ENCODE data around the gene DCUN1D1.
A peak's percentile ranks its signal among the peaks of the same experiment; 100 is the strongest.
"Not testable (repeated sequence)": the region's sequence is repeated elsewhere in the genome, so short reads cannot be mapped to it uniquely, and the experiment has no call there.

DCUN1D1 gene

DNA sequence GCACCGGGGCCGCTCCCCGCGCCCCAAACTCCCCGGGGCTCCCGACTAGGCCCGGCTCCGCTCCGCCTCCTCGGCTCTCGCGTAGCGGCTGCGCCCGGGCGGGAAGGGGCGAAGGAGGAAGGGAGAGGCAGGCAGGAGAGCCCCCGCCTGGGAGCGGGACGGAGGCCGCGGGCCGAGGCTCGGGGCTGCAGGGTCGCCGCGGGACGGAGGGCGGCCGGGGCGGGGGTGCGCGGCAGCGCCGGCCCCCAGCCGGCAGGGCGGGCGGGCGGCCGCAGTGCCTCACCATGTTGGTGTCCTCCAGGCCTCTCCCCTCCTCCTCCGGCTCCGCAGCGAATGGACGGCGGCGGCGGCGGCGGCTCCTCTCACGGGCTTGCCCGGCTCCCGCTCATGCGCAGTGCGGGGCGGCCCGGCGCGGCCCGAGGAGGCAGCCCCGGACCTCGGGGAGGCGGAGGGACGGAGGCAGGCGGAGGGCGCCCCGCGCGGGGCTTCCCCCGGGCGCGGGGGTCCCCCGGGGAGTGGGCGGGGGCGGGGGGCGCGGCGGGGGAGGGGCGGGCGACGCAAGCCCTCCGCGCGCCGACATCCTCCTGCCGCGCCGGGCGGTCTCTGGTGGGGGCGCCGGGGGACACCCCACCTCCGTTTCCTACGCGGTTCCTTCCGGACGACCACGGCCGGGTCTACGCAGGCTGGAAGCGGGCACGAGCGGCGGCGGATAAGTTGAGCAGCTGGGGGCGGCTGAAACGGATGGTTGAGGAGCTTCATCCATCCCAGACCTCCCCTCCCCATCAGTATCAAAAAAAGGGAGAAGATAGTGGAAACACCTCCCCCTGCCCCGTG is at the start of gene DCUN1D1:
DCUN1D1 (minus strand) TSS at position 335 of the 834 bp plus-strand sequence; CDS start at position 286, 49 bp downstream.
- peak; percentile 91 for DNase-seq

DNA sequence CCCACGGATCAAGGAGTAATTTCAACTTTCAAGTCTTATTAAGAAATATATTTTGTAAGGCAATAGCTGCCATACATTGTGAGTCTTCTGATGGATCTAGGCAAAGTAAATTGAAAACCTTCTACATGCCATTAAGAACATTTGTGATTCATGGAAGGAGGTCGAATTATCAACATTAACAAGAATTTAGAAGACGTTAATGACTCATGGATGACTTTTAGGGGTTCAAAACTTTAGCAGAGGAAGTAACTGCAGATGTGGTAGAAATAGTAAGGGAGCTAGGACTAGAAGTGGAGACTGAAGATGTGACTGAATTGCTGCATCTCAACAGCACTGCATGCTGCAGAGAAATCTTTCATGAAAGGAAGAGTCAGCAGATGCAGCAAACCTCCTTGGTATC is 48.1 kb upstream of the DCUN1D1 start:
- DNase-seq: no peak

DNA sequence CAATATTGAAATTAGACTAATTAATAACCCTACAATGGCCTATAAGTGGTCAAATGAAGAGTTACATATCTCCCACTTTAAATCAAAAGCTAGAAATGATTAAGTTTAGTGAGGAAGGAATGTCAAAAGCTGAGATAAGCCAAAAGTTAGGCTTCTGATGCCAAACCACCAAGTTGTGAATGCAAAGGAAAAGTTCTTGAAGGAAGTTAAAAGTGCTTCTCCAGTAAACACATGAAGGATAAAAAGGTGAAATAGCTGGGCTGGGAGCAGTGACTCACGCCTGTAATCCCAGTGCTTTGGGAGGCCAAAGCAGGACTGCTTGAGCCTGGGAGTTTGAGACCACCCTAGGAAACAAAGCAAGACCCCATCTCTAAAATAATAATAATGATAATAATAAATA is 46.9 kb upstream of the DCUN1D1 start:
- no peak for DNase-seq

DNA sequence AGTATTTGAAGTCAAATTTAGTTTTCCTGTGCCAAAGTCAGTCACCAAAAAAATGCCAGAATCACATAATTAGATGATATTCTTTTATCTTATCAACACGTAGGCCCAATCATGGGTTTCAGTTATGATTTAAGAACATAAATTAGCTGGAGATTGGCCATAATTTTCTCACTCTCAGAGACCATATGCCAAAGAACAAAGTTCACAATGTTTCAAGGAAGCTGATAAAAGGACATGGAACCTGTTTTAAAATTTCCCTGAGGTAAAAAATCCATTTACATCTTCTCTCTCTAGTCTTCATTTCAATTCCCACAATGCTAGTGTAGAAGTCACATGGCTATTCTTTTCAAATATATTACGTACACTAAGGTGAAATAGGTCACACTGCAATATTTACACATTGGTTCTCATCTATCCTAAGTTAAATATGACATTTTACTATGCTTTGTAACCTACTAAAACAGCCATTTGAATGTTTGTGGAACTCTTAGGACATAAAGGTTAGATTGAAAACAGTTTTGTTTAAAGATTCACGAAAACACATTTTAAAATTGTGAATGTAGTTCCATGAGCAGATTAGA is 42.7 kb upstream of the DCUN1D1 start:
- no peak for DNase-seq

DNA sequence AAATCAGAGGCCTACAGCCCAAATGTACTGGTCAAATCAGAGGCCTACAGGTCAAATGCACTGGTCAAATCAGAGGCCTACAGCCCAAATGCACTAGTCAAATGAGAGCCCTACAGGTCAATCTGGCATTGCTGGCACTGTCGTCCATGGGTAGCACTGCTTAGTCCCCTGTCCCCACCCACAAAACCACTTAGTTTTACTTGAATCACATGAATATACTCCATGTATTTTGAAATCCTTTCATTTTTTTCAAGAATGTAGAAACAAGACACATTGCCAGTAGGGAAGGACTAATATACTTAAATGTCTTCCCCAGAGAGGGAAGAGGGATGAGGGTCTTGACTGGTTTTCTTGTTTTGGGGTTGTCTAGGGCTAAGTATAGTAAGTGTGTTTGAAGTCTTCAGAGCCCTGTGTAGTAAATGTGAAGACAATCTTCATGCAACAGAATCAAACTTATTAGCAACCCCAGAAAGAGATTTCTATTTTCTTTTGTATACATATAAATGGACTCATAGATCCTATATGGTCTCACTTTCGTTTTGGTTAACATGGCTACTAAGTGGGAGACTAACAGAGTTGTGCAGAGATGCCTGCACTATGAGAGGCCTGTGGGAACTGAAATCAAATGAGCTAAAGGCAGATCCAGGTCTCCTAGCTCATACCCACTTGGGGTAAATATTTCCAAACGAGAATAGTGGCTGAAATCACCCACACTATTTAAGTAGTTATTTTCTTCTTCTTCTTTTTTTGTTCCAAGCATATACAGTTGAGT is 38.3 kb upstream of the DCUN1D1 start:
- no peak for DNase-seq

DNA sequence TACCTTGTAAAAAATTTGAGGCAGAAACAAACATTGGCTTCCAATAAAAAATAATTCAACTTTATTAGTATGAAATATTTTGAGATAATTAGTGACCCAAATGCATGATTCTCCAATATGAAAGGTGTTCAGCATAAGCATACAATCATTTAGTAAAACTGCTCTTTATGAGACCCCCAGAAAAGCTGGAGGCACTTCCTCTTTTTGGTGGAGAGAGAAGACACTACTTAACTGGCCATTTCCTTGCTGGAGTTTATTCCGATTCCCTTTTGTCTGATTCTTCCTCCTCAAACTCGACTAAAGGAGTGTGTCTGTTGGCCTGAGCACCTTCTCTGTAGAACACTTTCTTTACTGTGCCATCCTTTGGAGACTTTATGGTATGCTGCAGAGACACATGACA is 34.8 kb upstream of the DCUN1D1 start:
- no peak for DNase-seq

DNA sequence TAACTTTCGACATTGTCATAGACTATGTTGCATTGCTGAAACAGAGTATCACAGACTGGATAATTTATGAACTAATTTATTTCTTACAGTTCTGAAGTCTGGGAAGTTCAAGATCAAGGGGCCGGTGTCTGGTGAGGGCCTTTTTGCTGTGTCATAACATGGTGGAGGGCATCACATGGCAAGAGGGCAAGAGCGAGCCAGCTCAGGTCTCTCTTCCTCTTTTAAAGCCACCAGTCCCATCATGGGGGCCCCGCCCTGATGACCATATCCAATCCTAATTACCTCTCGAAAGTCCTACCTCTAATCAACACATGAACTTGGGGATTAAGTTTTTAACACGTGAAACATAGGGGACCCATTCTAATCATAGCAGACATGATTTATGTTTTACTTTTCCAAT is 33.5 kb upstream of the DCUN1D1 start:
- DNase-seq: no peak

DNA sequence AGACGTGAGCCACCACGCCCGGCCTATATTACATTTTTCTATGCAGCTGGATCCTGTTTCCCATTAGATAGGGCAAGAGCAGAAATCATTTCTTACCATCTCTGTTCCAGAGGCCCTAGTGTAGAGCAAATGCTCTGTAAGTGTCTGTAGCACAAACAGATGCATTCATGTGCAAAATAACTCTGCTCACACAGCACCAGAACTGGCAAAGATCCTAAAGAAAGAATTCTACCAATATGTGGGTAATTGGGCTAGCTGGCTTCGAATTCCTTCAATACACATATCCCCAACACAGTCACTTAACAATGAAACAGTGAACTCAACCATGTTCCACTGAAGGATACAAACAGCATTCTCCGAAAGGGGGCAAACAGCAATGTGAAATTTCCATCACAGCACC is 32.7 kb upstream of the DCUN1D1 start:
- DNase-seq: no peak

DNA sequence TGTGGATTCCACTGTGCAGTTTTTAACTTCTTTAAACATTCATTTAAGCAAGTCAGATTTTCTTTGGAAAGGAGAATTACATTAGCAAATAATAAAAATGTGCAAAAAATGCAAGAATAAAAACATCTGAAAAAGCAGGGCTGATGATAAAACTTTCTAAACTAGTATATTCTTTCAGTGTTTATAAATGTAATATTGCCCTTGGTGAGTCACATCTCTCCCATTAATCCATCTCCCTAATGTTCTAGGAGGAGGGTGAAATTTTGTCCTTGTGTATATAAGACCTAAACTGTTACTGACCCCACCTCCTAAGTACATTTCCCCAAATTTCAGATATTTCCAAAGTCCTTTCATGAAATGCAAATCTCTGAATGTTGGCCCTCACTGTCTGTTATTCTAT is 28.5 kb upstream of the DCUN1D1 start:
- no peak for DNase-seq

DNA sequence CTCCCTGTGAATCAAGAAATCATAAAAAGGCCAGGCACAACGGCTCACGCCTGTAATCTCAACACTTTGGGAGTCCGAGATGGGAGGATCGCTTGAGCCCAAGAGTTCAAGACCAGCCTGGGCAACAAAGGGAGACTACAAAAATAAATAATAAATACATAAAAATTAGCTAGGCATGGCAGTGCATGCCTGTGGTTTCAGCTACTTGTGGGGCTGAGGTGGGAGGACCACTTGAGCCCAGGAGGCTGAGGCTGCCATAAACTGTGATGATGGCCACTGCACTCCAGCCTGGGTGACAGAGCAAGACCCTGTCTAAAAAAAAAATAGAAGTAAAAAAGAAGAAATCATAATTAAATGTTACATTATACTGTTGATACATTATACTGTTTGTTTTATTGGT is 28.0 kb upstream of the DCUN1D1 start:
- no peak for DNase-seq

DNA sequence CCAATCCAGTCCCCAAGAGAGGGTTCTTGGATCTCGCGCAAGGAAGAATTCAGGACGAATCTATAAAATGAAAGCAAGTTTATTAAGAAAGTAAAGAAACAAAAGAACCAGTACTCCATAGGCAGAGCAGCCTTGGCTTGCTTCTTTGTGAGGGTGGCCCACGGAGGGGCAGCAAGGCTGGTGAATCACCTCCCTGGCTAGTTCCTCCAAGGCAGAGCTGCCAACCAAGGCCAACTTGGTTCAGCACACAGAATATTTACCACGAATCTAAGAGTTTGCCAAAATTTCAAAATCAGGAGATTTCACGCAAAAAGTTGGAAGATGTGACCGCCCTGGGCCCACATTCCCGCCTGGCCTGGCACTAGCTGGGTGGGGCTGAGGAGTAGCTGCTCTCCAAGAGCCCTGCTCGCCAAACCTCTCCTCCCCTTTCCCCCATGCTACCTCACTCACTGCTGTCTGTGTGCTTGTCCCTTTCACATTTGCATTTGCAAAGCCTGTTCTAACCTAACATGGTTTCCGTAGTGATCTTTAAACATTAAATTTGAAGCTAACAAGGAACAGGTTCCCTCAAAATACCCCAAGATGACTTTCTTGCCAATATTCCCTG is 26.2 kb upstream of the DCUN1D1 start:
- DNase-seq: no peak

DNA sequence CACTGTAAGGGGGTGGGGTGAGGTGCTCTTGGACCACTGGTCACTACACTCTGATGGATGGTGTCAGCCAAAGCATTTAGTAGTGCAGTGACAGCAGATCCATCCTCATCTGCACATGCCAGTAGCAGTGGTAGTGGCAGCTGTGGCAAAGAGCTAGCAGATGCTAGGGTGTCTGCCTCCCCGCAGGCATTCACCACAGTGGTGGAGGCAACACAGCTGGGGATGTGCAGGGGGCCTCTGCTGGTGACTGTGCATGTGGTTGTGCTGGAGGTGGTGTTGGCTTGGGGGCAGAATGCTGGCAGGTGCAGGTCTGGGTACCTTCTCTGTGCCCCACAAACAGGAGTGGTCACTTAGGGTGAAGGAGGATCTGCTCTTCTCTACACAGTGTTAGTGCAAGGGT is 19.4 kb upstream of the DCUN1D1 start:
- DNase-seq: no peak

DNA sequence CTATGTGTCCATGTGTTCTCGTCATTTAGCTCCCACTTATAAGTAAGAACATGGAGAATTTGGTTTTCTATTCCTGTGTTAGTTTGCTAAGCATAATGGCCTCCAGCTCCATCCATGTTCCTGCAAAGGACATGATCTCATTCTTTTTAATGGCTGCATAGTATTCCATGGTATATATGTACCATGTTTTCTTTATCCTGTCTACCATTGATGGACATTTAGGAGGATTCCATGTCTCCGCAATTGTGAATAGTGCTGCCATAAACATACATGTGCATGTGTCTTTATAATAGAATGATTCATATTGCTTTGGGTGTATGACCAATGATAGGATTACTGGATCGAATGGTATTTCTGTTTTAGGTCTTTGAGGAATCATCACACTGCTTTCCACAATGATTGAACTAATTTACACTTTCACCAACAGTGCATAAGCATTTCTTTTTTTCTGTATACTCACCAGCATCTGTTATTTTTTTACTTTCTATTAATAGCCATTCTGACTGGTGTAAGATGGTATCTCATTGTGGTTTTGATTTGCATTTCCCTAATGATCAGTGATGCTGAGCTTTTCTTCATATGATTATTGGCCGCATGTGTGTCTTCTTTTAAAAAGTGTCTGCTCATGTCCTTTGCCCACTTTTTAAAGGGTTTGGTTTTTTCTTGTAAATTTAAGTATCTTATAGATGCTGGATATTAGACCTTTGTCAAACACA is 13.3 kb upstream of the DCUN1D1 start:
- not testable (repeated sequence) for DNase-seq

DNA sequence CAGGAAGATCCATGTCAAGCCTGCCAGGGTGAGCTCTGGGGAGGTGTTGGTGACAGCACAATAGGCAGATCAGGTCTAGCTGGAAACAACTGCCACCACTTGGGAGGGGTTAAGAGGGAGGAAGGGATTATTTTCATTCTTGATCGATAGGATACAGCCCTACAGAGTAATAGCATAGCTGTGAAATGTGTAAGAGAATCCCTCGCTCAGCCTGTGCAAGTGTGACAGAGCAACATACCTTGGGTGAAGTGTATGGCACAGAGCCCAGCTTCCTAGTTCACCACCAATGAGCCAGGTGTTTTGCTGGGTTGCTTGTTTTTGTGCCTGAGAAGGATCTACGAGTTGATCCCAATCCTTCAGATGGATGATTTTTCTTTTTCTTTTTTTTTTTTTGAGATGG is 9.2 kb upstream of the DCUN1D1 start:
- DNase-seq: no peak

DNA sequence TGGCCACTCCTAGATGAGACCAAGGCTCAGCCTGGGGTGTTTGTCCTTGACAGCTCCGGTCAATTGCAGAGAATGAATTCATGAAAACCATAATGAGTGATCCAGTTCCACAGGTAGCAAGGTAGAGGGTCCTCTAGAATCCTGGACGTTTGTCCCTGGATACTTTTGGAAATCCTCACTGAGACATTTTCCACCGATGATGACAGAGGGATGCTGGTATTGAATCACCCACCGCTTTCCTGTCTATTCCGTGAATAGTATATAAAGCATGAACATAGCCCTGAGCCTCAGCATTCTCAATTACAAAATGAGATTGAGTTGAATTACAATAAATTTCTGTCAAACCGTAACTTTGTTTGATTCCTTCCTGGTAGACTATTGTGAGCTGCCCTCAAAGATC is 5.7 kb upstream of the DCUN1D1 start:
- DNase-seq: no peak

DNA sequence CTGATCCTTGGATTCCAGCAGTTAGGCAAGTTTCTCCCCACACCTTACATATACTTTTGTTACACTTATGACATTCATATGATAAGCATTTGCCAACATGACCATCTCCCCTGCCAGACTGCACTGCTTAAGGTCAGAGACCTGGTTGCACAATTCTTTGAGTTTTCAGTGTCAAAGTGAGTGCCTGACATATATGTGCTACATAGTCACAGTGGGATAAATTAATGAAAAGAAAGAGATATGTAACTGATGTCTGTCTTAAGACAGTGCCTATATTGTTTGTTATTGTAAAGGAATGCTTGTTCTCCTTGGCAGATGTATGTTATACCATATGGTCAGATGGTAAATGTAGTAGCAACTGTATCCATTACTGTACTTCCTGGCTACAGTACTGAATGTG is 3.5 kb upstream of the DCUN1D1 start:
- DNase-seq: no peak

DNA sequence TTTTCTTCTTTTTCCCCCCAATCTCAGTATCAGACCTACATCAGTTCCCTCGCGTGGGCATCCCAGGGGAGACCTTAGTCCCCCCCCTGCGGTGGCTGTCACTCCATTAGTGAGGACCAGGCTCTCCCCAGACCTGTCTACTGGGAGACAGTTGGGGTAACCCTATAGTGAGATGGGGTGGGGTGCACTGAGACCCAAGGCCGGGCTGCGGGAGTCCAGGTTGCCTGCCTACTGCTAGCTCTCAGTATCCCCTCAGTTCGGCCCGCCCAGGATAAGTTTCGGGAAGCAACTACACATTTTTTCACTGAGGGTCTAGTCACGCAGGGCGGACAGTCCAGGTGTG is 671 bp upstream of the DCUN1D1 start:
- DNase-seq: no peak

DNA sequence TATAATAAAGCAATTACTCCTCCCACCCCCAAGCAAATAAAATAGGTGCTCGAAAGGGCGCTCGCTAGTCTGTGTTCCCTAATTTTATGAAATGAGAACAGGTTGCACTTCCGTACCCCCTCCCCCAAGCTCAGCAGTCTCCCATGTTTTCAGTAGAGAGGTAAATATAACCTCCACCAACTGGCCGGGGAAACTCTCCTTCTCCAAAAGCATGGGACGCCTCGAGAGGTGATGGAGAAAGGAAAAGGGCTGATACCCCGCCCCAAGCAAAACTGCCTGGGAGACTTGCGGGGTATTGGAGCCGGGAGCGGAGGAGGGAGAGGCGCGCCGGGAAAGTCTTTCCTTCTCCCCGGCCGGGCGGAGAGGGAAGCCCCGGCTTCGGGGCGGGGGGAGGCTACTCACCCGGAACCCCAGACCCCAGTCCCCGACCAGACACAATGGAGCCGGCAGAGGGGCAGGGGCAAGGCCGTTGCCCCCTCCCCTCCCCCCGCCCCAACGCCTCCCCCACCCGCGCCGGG is 605 bp downstream of the DCUN1D1 start:
- DNase-seq: peak; percentile 50

DNA sequence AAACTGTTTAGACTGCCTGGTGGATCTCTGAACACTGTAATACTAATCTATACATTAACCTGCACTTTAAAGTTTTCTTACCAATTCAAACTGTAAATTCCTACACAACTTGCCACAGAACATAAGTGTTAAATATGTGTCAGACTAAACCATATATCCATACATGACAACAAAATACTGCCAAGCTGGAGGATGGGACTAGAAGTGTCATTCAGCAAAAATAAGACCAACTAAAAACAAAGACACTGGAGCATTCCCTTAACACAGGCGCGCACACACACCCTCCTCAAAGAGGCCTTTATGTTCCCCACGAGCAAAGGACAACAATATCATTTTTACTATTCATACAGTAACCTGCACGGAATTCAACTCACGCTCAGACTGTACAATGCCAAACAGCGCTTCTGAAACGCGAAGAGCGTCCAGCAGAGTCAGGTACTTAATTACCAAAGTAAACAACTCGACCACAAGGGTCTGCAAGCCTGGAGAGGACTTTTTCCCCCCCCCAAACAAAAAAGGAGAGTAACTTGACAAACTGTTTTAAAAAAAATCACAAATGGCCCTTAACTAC is 1.1 kb downstream of the DCUN1D1 start:
- DNase-seq: peak; percentile 49

DNA sequence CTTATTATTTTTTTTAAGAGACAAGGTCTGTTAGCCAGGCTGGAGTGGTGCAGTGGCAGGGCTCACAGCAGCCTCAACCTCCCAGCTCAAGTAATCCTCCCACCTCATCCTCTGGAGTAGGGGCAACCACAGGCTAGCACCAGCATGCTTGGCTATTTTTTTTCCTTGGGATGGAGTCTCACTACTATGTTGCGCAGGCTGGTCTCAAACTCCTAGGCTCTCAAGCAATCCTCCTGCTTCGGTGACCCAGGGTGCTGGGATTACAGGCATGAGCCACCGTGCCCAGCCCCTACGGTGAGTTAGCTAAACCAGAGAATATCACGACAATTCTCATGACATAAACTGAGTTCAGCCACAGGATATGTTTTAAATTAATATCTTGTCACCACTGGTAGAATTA is 2.0 kb downstream of the DCUN1D1 start:
- DNase-seq: no peak

DNA sequence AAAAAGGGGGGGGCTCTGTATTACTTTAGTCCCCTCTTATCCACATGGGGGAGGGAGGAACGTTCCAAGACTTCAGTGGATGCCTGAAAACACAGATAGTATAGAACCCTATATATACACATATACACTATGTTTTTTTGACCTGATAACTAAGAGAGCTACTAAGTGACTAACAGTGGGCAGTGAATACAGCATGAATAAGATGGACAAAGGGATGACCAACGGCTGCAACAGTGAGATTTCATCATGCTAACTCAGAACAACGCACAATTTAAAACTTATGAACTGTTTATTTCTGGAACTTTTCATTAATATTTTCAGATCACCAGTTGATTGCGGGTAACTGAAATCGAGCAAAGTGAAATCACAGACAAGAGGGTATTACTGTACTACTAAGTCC is 7.3 kb downstream of the DCUN1D1 start:
- DNase-seq: no peak

DNA sequence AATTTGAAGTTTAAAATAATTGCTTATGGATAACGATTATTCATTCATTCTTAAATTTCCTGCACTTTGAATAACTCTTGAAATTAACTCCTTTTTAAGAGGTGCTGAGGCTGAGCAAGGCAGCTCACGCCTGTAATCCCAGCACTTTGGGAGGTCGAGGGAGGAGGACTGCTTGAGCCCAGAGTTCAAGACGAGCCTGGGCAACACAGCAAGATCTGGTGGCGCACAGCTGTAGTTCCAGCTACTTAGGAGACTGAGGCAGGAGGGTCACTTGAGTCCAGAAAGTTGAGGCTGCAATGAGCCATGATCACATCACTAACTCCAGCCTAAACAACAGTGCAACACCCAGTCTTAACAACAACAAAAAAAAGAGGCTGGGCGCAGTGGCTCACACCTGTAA is 8.0 kb downstream of the DCUN1D1 start:
- DNase-seq: no peak
